ENCODE data around the gene SORCS2.

SORCS2 gene

GRCh38 chr4:7366180-7366945, 174.0 kb downstream of the SORCS2 start:
- DNase-seq (ENCODE audit: low read depth in 1 of 2, low spot score in 1 of 2) = peak in 1 of 2 experiments; percentile 12
- no peak for TF ChIP-seq JUND (IDR thresholded peaks at IDR 0.05; ENCODE audit: low read depth)
- in situ Hi-C loops (cut with HindIII; ENCODE audit: low pct_unique_long_range_greater_than_20kb, low sequenced_read_pairs) = no loop called here

DNA sequence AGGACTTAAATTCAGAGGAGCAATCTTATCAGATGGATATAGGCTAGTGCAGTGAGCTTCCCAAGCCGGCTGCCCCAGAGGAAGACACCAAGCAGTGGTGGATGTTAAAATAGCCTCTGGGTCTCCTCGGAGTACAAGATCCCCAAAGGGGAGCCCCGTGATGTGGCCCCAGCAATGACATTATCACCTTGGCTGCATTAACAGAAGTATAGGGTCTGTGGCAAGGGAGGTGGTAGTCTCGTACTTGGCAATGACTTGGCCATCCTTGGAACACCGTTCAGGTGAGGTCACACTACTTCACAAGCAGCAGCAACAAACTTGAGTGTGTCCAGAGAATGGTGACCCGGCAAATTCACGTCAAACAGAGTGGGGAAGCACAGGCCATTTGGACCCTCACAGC, 174.6 kb downstream of the SORCS2 start:
- in situ Hi-C loops (cut with HindIII; ENCODE audit: low pct_unique_long_range_greater_than_20kb, low sequenced_read_pairs) = no loop called here
- no peak for DNase-seq (ENCODE audit: low read depth in 1 of 2, low spot score in 1 of 2)

DNA sequence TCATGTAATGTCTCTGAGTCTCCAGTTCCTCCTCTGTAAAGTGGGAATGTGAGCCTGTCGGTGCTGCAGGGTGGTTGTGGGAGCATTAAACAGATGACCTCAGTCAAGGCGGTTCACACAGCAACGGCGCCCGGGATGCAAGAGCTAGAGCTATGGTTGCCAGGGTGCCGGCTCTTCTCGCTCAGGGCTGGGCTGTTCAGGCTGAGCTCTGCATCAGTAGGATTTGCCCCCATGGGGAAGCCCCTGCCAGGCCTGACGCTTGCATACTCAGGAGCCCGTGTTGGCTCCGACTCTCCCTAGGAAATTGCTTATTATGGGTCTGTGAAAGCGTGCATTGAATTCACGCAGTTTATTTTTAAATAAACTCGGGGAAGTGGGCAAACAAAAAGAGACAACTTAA, 175.1 kb downstream of the SORCS2 start:
- DNase-seq (ENCODE audit: low read depth in 1 of 2, low spot score in 1 of 2) = no peak
- in situ Hi-C loops (cut with HindIII; ENCODE audit: low pct_unique_long_range_greater_than_20kb, low sequenced_read_pairs) = no loop called here
- TF ChIP-seq JUND (IDR thresholded peaks at IDR 0.05; ENCODE audit: low read depth) = no peak

More for the DNA sequence above, 174.6 kb downstream of the SORCS2 start:
- TF ChIP-seq JUND (IDR thresholded peaks at IDR 0.05; ENCODE audit: low read depth) = no peak

DNA sequence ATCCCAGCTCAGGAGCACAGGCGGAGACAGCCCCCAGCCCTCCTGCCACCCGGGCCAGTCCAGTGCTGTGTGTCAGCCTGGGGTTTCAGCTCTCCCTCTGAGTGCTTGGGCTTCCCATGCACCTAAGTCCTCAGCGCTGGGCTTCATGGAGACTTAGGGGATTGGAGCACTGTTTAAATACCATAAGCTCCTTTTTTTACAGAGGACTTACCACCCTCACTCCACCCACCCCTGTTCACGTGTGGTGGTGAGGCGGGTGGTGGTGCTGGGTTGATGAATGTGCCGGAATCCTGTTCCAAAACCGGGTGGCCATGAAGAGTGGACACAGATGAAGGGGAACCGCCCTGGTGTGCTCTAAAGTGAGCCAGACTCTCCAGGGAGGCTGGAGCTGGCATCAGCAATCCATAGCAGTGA, 175.5 kb downstream of the SORCS2 start:
- TF ChIP-seq JUND (IDR thresholded peaks at IDR 0.05; ENCODE audit: low read depth) = no peak
- in situ Hi-C loops (cut with HindIII; ENCODE audit: low pct_unique_long_range_greater_than_20kb, low sequenced_read_pairs) = no loop called here
- no peak for DNase-seq (ENCODE audit: low read depth in 1 of 2, low spot score in 1 of 2)

DNA sequence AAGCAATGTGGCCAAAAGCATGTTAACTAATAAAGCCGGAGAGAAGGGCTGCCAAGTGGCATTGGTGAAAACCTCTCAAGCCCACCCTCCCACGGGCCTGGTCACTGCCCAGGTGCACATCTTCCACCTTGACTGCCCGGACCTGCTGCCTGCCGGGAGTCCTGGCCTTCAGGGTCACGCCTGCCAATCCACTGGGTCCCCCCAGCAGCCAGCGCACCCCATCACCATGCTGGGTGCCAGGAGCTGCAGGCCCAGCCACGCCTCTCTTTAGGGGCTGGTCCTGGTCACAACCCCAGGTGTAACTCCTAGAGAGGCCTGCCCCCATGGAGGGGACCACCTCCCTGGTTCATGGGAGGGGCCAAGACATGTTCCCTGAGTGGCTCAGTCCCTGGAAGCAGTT, 176.0 kb downstream of the SORCS2 start:
- no peak for TF ChIP-seq JUND (IDR thresholded peaks at IDR 0.05; ENCODE audit: low read depth)
- DNase-seq (ENCODE audit: low read depth in 1 of 2, low spot score in 1 of 2) = no peak
- in situ Hi-C loops (cut with HindIII; ENCODE audit: low pct_unique_long_range_greater_than_20kb, low sequenced_read_pairs) = no loop called here

- in situ Hi-C loops (cut with HindIII; ENCODE audit: low pct_unique_long_range_greater_than_20kb, low sequenced_read_pairs) = no loop called here
- TF ChIP-seq JUND (IDR thresholded peaks at IDR 0.05; ENCODE audit: low read depth) = no peak
- no peak for DNase-seq (ENCODE audit: low read depth in 1 of 2, low spot score in 1 of 2)
Measured at GRCh38 chr4:7369511-7369910, 177.2 kb downstream of the SORCS2 start.

DNA sequence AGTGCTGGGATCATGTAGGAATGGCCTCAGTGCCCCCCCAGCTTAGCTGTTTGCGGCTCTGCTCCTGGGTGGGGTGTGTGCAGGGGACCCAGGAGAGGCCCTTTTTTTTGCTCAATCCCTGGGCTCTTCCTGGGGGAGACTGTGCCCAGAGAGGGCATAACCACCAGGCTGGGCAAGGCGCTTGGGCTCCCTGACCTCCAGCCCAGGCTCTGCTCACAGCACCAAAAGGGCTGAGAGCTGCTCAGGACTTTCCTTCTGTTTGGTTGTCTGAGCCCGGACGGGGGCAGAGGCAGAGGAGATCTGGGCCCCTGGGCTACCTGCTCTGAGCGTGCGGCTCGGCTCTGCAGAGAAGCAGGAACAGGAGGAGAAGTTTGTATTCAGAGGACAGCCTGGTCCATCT, 177.7 kb downstream of the SORCS2 start:
- TF ChIP-seq JUND (IDR thresholded peaks at IDR 0.05; ENCODE audit: low read depth) = no peak
- DNase-seq (ENCODE audit: low read depth in 1 of 2, low spot score in 1 of 2) = no peak
- in situ Hi-C loops (cut with HindIII; ENCODE audit: low pct_unique_long_range_greater_than_20kb, low sequenced_read_pairs) = no loop called here

- in situ Hi-C loops (cut with HindIII; ENCODE audit: low pct_unique_long_range_greater_than_20kb, low sequenced_read_pairs) = no loop called here
- TF ChIP-seq JUND (IDR thresholded peaks at IDR 0.05; ENCODE audit: low read depth) = no peak
- DNase-seq (ENCODE audit: low read depth in 1 of 2, low spot score in 1 of 2) = no peak
Measured at GRCh38 chr4:7371210-7371941, 179.0 kb downstream of the SORCS2 start.

GRCh38 chr4:7372673-7373072, 180.3 kb downstream of the SORCS2 start:
- in situ Hi-C loops (cut with HindIII; ENCODE audit: low pct_unique_long_range_greater_than_20kb, low sequenced_read_pairs) = no loop called here
- no peak for DNase-seq (ENCODE audit: low read depth in 1 of 2, low spot score in 1 of 2)
- TF ChIP-seq JUND (IDR thresholded peaks at IDR 0.05; ENCODE audit: low read depth) = no peak

DNA sequence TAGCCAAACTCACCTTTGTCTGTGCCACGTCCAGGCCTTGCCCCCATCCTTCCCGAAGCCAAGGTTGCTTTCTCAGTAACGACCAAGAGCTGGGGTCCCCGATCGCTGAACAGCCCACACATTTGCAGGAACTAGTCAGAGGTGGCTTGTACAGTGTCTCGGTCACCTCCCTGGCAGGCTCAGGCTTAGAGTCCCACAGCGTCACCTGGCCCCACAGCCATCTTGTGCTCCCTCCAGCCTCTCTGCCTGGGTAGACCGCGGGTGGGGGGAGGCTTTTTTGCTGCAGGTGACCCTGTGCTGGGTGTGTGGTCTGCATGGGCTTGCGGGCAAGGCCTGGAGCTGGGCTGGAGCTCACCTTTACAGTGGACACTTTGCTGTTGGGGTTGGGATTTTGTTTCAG, 182.2 kb downstream of the SORCS2 start:
- in situ Hi-C loops (cut with HindIII; ENCODE audit: low pct_unique_long_range_greater_than_20kb, low sequenced_read_pairs) = no loop called here
- no peak for DNase-seq (ENCODE audit: low read depth in 1 of 2, low spot score in 1 of 2)
- no peak for TF ChIP-seq JUND (IDR thresholded peaks at IDR 0.05; ENCODE audit: low read depth)

DNA sequence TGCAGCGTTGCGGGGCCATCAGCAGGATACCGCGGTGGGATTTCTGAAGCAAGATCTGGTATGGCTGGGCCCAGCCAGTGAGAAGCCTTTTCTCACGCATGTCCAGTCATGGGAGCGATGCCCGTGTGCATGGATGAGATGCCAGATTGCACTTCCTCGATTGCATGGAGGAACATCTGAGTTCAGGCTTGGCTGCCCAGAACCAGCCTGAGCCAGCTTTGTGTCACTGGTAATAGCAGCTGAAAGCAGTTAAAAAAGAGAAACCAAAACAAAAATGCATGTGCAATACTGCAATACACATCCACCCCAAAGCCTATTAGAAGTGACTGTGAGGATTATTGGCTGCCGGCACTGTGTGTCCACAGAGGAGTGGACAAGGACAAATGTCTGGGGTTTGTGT, 183.1 kb downstream of the SORCS2 start:
- DNase-seq (ENCODE audit: low read depth in 1 of 2, low spot score in 1 of 2) = no peak
- no peak for TF ChIP-seq JUND (IDR thresholded peaks at IDR 0.05; ENCODE audit: low read depth)
- in situ Hi-C loops (cut with HindIII; ENCODE audit: low pct_unique_long_range_greater_than_20kb, low sequenced_read_pairs) = no loop called here

GRCh38 chr4:7377223-7377865, 185.0 kb downstream of the SORCS2 start:
- TF ChIP-seq JUND (IDR thresholded peaks at IDR 0.05; ENCODE audit: low read depth) = no peak
- no peak for DNase-seq (ENCODE audit: low read depth in 1 of 2, low spot score in 1 of 2)

DNA sequence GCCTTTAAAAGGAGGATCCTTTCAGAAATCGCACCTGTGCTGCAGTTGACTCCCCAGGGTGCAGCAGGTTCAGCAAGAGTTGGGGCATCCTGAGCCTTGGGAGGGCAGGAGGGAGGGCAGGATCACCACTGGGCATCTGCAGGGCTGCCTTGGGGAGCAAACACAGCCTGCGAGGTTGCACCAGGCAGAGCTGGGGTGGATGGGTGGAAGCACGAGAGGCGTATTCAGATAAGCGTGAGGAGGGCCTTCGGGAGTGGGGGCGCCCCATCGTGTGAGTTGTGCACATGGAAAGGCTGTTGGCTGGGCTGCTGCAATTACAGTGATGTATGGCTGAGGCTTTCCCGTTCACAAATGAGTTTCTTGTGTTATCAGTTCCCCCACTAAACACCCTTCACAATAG, 186.8 kb downstream of the SORCS2 start:
- in situ Hi-C loops (cut with HindIII; ENCODE audit: low pct_unique_long_range_greater_than_20kb, low sequenced_read_pairs) = no loop called here
- TF ChIP-seq JUND (IDR thresholded peaks at IDR 0.05; ENCODE audit: low read depth) = no peak

More at GRCh38 chr4:7377223-7377865, 185.0 kb downstream of the SORCS2 start:
- in situ Hi-C loops (cut with HindIII; ENCODE audit: low pct_unique_long_range_greater_than_20kb, low sequenced_read_pairs) = no loop called here

More for the DNA sequence above, 186.8 kb downstream of the SORCS2 start:
- DNase-seq (ENCODE audit: low read depth in 1 of 2, low spot score in 1 of 2) = no peak

Data from T47D (cell line).